Upper lobe of left lung (tissue), 6 donors: ENCODE measurements around the gene KDM8. TPM values are rescaled to one million over a fixed set of nuclear protein-coding genes. Genes with fewer than 3 reads are reported as not detected.

ENCODE experiments used
- ATAC-seq, 2 donors: fragments of 200-7000 bp; cut with Tn5 transposase; one replicate each; pipeline ENCODE4 v1.9.1; 2022; ENCODE audit warnings: mild to moderate bottlenecking in 2 of 2, moderate library complexity in 2 of 2; ENCODE audit not compliant: low FRiP score in 2 of 2
- DNase-seq, 2 donors: peaks; one replicate each; pipeline ENCODE4 v3.0.0-alpha.2; 2019 to 2020
- H3K27ac ChIP-seq, 4 donors: fragments of 200-600 bp; sonication (generic); one replicate each; pipeline ENCODE4 v1.5.1; 2016 to 2019
- H3K27me3 ChIP-seq, 4 donors: fragments of 200-600 bp; sonication (generic); one replicate each; pipeline ENCODE4 v1.5.1; 2017 to 2019
- H3K36me3 ChIP-seq, 4 donors: fragments of 200-600 bp; sonication (generic); one replicate each; pipeline ENCODE4 v1.5.1; 2016 to 2019
- H3K4me1 ChIP-seq, 4 donors: fragments of 200-600 bp; sonication (generic); one replicate each; pipeline ENCODE4 v1.5.1; 2018 to 2019
- H3K4me3 ChIP-seq, 4 donors: fragments of 200-600 bp; sonication (generic); one replicate each; pipeline ENCODE4 v1.5.1; 2017 to 2019; ENCODE audit warnings: mild to moderate bottlenecking in 2 of 4, moderate library complexity in 1 of 4
- H3K9me3 ChIP-seq, 4 donors: fragments of 200-600 bp; sonication (generic); one replicate each; pipeline ENCODE4 v1.5.1; 2018 to 2019
- CTCF ChIP-seq, 6 experiments: fragments of 450-650 bp in 4 of 6; fragments of 200-600 bp in 2 of 6; sonication (generic) in 2 of 6; IDR thresholded peaks; one replicate each; pipeline ENCODE4 v1.5.1; 2016 to 2019; ENCODE audit warnings: antibody characterized with exemption in 6 of 6
- EP300 ChIP-seq, 4 donors: sonication (generic); formaldehyde crosslinking; IDR thresholded peaks; one replicate each; pipeline ENCODE4 v1.5.1; 2017; ENCODE audit warnings: antibody characterized with exemption in 4 of 4, control low read depth in 2 of 4
- POLR2A ChIP-seq, 4 donors: fragments of 450-650 bp; IDR thresholded peaks; one replicate each; pipeline ENCODE4 v1.5.1; 2016 to 2017; ENCODE audit warnings: antibody characterized with exemption in 4 of 4, mild to moderate bottlenecking in 2 of 4
- POLR2AphosphoS5 ChIP-seq, 2 donors: sonication (generic); formaldehyde crosslinking; IDR thresholded peaks; one replicate each; pipeline ENCODE4 v1.5.1; 2017; ENCODE audit warnings: antibody characterized with exemption in 2 of 2
- WGBS, 2 donors: methylation state at CpG; one replicate each; pipeline ENCODE4 v1.1.5; 2017 to 2018; 5-methylcytosine and 5-hydroxymethylcytosine counted together
- total RNA-seq, 6 donors: library from RNA; depleted of rRNA in 4 of 6; stranded (reverse); fragments of >200 nt in 4 of 6; gene quantifications; one replicate each; pipeline versions ENCODE4 v1.1.0 to v1.2.1, GENCODE V29; 2016 to 2021
- donor health status: DM: no; HTN: no; CAD: no; lungs with moderate emphysema.
- donor health status: DM: no; HTN: yes; CAD: no; lungs with severe emphysema.

Gene KDM8
- total RNA-seq, 6 donors from 2014 or later: 5.1 to 50.3 (median 6.2) TPM

GRCh38 chr16:27189335-27189972 is 13.9 kb upstream of the KDM8 start:
- Histone ChIP-seq H3K27me3 (no peaks in the 10 kb centered on the region), H3K4me1 (peaks cover 0 to 2% (median 0%) of the 10 kb centered on the region in 4 donors), H3K27ac (no peak overlapping the region), H3K36me3 (no peaks in the 10 kb centered on the region), H3K9me3 (no peaks in the 10 kb centered on the region), H3K4me3 (no peak overlapping the region)
- TF ChIP-seq EP300 (IDR thresholded peaks at IDR 0.05) (no peak), POLR2AphosphoS5 (IDR thresholded peaks at IDR 0.05) (no peak), POLR2A (IDR thresholded peaks at IDR 0.05) (no peak), CTCF (IDR thresholded peaks at IDR 0.05) (no peak)
- ATAC-seq: no peak
- WGBS, 2 donors: 50 to 63% methylated on average over 3 to 13 of the region's 13 CpGs
- peak in 1 of 2 donors; percentile 40 for DNase-seq

- no peaks in the 10 kb centered on the region for H3K36me3 ChIP-seq
- TF ChIP-seq POLR2A (IDR thresholded peaks at IDR 0.05): no peak
- H3K27ac ChIP-seq: no peak overlapping the region
- peak in 1 of 2 donors; percentile 57 for DNase-seq
- no peak for ATAC-seq
- H3K9me3 ChIP-seq: no peaks in the 10 kb centered on the region
- H3K4me1 ChIP-seq: peaks cover 0 to 2% (median 0%) of the 10 kb centered on the region in 4 donors
- no peak overlapping the region for H3K4me3 ChIP-seq
- WGBS, 2 donors: 92 to 97% methylated on average over 10 to 12 of the region's 12 CpGs
- no peaks in the 10 kb centered on the region for H3K27me3 ChIP-seq
Measured at GRCh38 chr16:27190316-27190871, 12.9 kb upstream of the KDM8 start.

GRCh38 chr16:27191352-27191924 is 11.9 kb upstream of the KDM8 start:
- Histone ChIP-seq H3K9me3 (no peaks in the 10 kb centered on the region), H3K27me3 (no peaks in the 10 kb centered on the region), H3K4me1 (peaks cover 0 to 2% (median 0%) of the 10 kb centered on the region in 4 donors), H3K27ac (no peak overlapping the region), H3K4me3 (no peak overlapping the region), H3K36me3 (no peaks in the 10 kb centered on the region)
- WGBS, 2 donors: 66 to 74% methylated on average over 4 to 7 of the region's 7 CpGs
- ATAC-seq: no peak
- TF ChIP-seq EP300 (IDR thresholded peaks at IDR 0.05) (no peak), POLR2A (IDR thresholded peaks at IDR 0.05) (no peak), CTCF (IDR thresholded peaks at IDR 0.05) (no peak), POLR2AphosphoS5 (IDR thresholded peaks at IDR 0.05) (no peak)
- DNase-seq: no peak

- Histone ChIP-seq H3K4me1 (peaks cover 0 to 2% (median 0%) of the 10 kb centered on the region in 4 donors), H3K4me3 (no peak overlapping the region), H3K27ac (no peak overlapping the region), H3K27me3 (no peaks in the 10 kb centered on the region), H3K9me3 (no peaks in the 10 kb centered on the region), H3K36me3 (no peaks in the 10 kb centered on the region)
- ATAC-seq (no peak), DNase-seq (no peak)
- 74 to 80% methylated on average over 6 of the region's 6 CpGs for WGBS, 2 donors
- TF ChIP-seq POLR2AphosphoS5 (IDR thresholded peaks at IDR 0.05) (peak in 1 of 2 donors; percentile 39), CTCF (IDR thresholded peaks at IDR 0.05) (no peak), POLR2A (IDR thresholded peaks at IDR 0.05) (no peak), EP300 (IDR thresholded peaks at IDR 0.05) (peak in 1 of 4 donors; percentile 76)
Measured at GRCh38 chr16:27193300-27193990, 9.9 kb upstream of the KDM8 start.

- Histone ChIP-seq H3K4me1 (peaks cover 0 to 5% (median 1%) of the 10 kb centered on the region in 4 donors), H3K27ac (no peak overlapping the region), H3K4me3 (no peak overlapping the region), H3K9me3 (no peaks in the 10 kb centered on the region), H3K36me3 (no peaks in the 10 kb centered on the region), H3K27me3 (no peaks in the 10 kb centered on the region)
- TF ChIP-seq POLR2AphosphoS5 (IDR thresholded peaks at IDR 0.05) (no peak), POLR2A (IDR thresholded peaks at IDR 0.05) (no peak), CTCF (IDR thresholded peaks at IDR 0.05) (no peak), EP300 (IDR thresholded peaks at IDR 0.05) (no peak)
- ATAC-seq: no peak
- no peak for DNase-seq
- 74 to 83% methylated on average over 6 of the region's 6 CpGs for WGBS, 2 donors
Measured at GRCh38 chr16:27195076-27195741, 8.1 kb upstream of the KDM8 start.
